GM06990 (cell line): ENCODE measurements around the gene FKBP2.
A peak's percentile ranks its signal among the peaks of the same experiment; 100 is the strongest.
"Not testable (repeated sequence)": the region's sequence is repeated elsewhere in the genome, so short reads cannot be mapped to it uniquely, and the experiment has no call there.

Source experiments
- DNase-seq: peaks from one replicate; pipeline ENCODE4 v3.0.0-alpha.2; 2011; ENCODE audit not compliant: insufficient read length; ENCODE audit errors: extremely low read depth
- H3K27me3 ChIP-seq: replicated peaks from 2 replicates; pipeline ENCODE4 v1.6.0; 2011; ENCODE audit warnings: low read length; ENCODE audit not compliant: control insufficient read depth, insufficient read depth
- H3K36me3 ChIP-seq: 2 replicates; pipeline ENCODE4 v1.5.1; 2011; ENCODE audit warnings: low read length; ENCODE audit not compliant: control insufficient read depth, insufficient read depth
- H3K4me3 ChIP-seq: replicated peaks from 2 replicates; pipeline ENCODE4 v1.5.1; 2011; ENCODE audit warnings: low read depth, mild to moderate bottlenecking, control low read depth, low read length
- TF ChIP-seq, protein P1 (sequence below): IDR thresholded peaks from 2 replicates; pipeline ENCODE4 v1.5.1; 2011; ENCODE audit warnings: low read length, control low read depth, mild to moderate bottlenecking, inconsistent platforms; ENCODE audit not compliant: insufficient read depth, poor library complexity, severe bottlenecking

FKBP2 gene

GRCh38 chr11:64243236-64243854 is 2.5 kb downstream of the FKBP2 start:
- Histone ChIP-seq H3K4me3 (no peak overlapping the region), H3K36me3 (peaks cover 14% of the 10 kb centered on the region), H3K27me3 (no peaks in the 10 kb centered on the region)
- no peak for DNase-seq
- TF ChIP-seq, protein P1, sequence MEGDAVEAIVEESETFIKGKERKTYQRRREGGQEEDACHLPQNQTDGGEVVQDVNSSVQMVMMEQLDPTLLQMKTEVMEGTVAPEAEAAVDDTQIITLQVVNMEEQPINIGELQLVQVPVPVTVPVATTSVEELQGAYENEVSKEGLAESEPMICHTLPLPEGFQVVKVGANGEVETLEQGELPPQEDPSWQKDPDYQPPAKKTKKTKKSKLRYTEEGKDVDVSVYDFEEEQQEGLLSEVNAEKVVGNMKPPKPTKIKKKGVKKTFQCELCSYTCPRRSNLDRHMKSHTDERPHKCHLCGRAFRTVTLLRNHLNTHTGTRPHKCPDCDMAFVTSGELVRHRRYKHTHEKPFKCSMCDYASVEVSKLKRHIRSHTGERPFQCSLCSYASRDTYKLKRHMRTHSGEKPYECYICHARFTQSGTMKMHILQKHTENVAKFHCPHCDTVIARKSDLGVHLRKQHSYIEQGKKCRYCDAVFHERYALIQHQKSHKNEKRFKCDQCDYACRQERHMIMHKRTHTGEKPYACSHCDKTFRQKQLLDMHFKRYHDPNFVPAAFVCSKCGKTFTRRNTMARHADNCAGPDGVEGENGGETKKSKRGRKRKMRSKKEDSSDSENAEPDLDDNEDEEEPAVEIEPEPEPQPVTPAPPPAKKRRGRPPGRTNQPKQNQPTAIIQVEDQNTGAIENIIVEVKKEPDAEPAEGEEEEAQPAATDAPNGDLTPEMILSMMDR: no peak

DNA sequence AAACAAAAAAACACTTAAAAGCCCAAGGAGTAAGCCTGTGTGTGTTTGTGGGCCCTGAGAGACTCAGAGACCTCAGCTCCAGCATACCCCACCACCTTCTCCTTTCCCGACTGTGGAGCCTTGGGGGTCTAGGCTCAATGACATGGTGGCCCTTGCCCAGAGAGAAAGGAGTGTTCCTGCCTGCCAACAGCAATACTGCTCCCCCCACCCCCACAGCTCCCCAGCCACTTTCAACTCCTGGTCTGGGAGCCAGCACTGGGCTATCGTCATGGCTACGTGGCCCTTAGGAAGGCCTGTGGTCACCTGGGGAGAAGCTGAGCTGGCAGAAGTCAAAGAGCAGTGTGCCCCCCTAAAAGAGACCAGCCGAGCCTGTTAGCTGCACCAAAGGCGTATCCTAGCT is 3.2 kb downstream of the FKBP2 start:
- no peak overlapping the region for H3K4me3 ChIP-seq
- TF ChIP-seq, protein P1: no peak
- H3K36me3 ChIP-seq: peaks cover 13% of the 10 kb centered on the region
- DNase-seq: no peak
- H3K27me3 ChIP-seq: no peaks in the 10 kb centered on the region

- TF ChIP-seq, protein P1: no peak
- no peak for DNase-seq
- peak overlapping the region; percentile 93 for H3K4me3 ChIP-seq
These were observed 4.1 kb downstream of the FKBP2 start for GRCh38 chr11:64244966-64245365.

GRCh38 chr11:64245401-64245796 is 4.5 kb downstream of the FKBP2 start:
- Histone ChIP-seq H3K4me3 (peak overlapping the region; percentile 93), H3K27me3 (no peaks in the 10 kb centered on the region), H3K36me3 (peaks cover 13% of the 10 kb centered on the region)
- DNase-seq: no peak
- TF ChIP-seq, protein P1: no peak

More at GRCh38 chr11:64244966-64245365, 4.1 kb downstream of the FKBP2 start:
- Histone ChIP-seq H3K36me3 (peaks cover 13% of the 10 kb centered on the region), H3K27me3 (no peaks in the 10 kb centered on the region)

DNA sequence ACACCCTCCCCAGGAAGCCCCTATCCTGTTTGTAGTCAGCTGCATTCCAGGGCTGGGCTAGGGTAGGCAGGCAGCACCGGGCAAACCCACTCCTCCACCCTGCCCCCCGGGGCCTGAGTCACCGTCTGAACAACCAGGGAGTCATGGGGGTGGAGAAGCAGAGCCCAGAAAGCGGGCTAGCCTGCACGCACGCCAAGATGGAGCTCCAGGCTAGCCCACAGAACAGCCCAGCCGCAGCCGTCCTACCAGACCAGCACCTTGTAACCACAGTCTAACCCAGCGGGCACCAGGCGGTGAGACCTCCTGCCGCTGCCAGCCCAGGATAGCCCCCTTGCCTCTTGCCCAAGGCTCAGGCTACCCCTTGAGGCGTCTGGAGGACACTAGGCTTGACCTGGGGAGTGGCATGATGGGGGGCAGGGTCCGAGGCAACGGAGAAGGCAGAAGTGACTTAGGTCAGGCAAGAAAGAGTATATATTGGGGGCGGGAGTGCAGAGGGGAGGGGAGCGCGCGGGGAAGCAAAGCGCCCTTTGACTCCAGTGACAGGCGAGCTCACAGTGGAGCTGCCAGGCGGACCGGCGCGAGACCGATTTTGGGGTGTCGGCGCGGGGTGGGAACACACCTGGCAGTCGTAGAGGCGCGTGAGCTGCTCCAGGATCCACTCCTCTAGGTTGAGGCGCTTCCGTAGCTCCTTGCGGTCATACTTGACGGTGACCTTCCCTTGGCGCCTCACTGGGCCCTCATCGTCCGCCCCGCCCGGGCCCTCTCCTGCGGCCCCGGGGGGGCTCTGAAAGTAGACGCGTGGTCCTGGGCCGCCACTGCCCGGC is 5.1 kb downstream of the FKBP2 start:
- H3K27me3 ChIP-seq: no peaks in the 10 kb centered on the region
- peak; percentile 60 for DNase-seq
- TF ChIP-seq, protein P1: no peak

DNA sequence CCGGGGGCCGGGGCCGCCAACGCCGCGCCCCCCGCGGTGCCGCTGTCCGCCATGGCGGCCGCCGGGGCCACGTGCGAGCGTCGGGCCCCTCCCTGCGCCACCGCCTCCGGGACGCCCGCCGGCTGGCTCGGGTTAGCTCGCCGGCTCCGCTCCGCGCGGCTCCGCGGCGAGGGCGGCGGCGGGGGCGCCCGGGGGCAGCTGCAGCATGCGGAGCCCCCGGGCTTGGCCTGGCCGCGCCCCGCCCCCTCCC is 5.7 kb downstream of the FKBP2 start:
- Histone ChIP-seq H3K36me3 (peaks cover 13% of the 10 kb centered on the region), H3K4me3 (peak overlapping the region; percentile 93)
- not testable (repeated sequence) for DNase-seq, H3K27me3 ChIP-seq

More for the DNA sequence above, 5.1 kb downstream of the FKBP2 start:
- H3K36me3 ChIP-seq: peaks cover 13% of the 10 kb centered on the region
- peak overlapping the region; percentile 93 for H3K4me3 ChIP-seq
